Endothelial cell of umbilical vein (primary cell): ENCODE data around the gene CARD11. TPM values are rescaled to one million over a fixed set of nuclear protein-coding genes. Genes with fewer than 3 reads are reported as not detected.

Experiments used
- BruUV-seq: library from RNA; stranded (reverse); fragments of 400-500 nt; replicated peaks from 2 replicates; lab custom pipeline; 2021; lab: Mats Ljungman, UMichigan
- CTCF ChIA-PET: fragments of 300-600, 350-600 bp; sonication (Branson Sonifier 250); formaldehyde crosslinking; loops from one replicate; lab custom pipeline; 2021; ENCODE audit warnings: antibody characterized with exemption, inconsistent platforms; lab: Charles Lee
- POLR2A ChIA-PET: fragments of 300-600, 350-600 bp; sonication (Branson Sonifier 250); formaldehyde crosslinking; loops from one replicate; lab custom pipeline; 2021; ENCODE audit warnings: antibody characterized with exemption, inconsistent platforms; lab: Charles Lee
- DNase-seq: peaks from one replicate; pipeline ENCODE4 v3.0.0-alpha.2; 2011; ENCODE audit warnings: low read depth, low spot score
- FAIRE-seq: peaks from 2 replicates; lab custom pipeline; 2011; peaks lifted over from hg19 to GRCh38; lab: Jason Lieb, UNC
- H2AFZ ChIP-seq: 2 replicates; pipeline ENCODE4 v1.6.0; 2012; ENCODE audit warnings: low read depth, low read length, control low read depth, inconsistent platforms
- H3K27ac ChIP-seq: 2 replicates; pipeline ENCODE4 v1.5.1; 2011; ENCODE audit warnings: low read depth, mild to moderate bottlenecking, control low read depth, low read length, moderate library complexity; ENCODE audit not compliant: insufficient read depth
- H3K27me3 ChIP-seq, 2 experiments: 2 replicates each; pipeline versions ENCODE4 v1.6.0 to v1.6.1; 2011; ENCODE audit warnings: low read length in 2 of 2, mixed read lengths in 1 of 2; ENCODE audit not compliant: control insufficient read depth in 2 of 2, insufficient read depth in 2 of 2
- H3K36me3 ChIP-seq, 2 experiments: 2 replicates in 1 of 2; 3 replicates in 1 of 2; pipeline ENCODE4 v1.5.1; 2011; ENCODE audit warnings: low read length in 2 of 2, mild to moderate bottlenecking in 1 of 2, moderate library complexity in 1 of 2; ENCODE audit not compliant: control insufficient read depth in 2 of 2, insufficient read depth in 2 of 2; ENCODE audit errors: extremely low read depth in 1 of 2
- H3K4me1 ChIP-seq: 3 replicates; pipeline ENCODE4 v1.5.1; 2011; ENCODE audit warnings: mild to moderate bottlenecking, low read length; ENCODE audit not compliant: control insufficient read depth, insufficient read depth; ENCODE audit errors: extremely low read depth
- H3K4me2 ChIP-seq: 2 replicates; pipeline ENCODE4 v1.6.1; 2011; ENCODE audit warnings: low read length, control low read depth, mixed read lengths; ENCODE audit not compliant: insufficient read depth
- H3K4me3 ChIP-seq, 3 experiments: fragments of 200-600 bp in 1 of 3; sonication (generic), shearing (Covaris generic) in 1 of 3; replicated peaks in 1 of 3; 2 replicates each; pipeline ENCODE4 v1.5.1; 2011 to 2016; ENCODE audit warnings: control low read depth in 3 of 3, low read length in 3 of 3, mild to moderate bottlenecking in 2 of 3, inconsistent platforms in 1 of 3, low read depth in 1 of 3, moderate library complexity in 1 of 3; ENCODE audit not compliant: insufficient read depth in 1 of 3
- H3K79me2 ChIP-seq: 2 replicates; pipeline ENCODE4 v1.6.0; 2012; ENCODE audit warnings: low read length, inconsistent platforms; ENCODE audit not compliant: control insufficient read depth, insufficient read depth
- H3K9ac ChIP-seq: replicated peaks from 2 replicates; pipeline ENCODE3; 2011; ENCODE audit warnings: low read length, control low read depth; ENCODE audit not compliant: insufficient read depth; ENCODE audit errors: extremely low read depth
- H3K9me1 ChIP-seq: replicated peaks from 3 replicates; pipeline ENCODE4 v1.6.0; 2011; ENCODE audit warnings: mild to moderate bottlenecking, low read length; ENCODE audit not compliant: control insufficient read depth, insufficient read depth; ENCODE audit errors: extremely low read depth
- H3K9me3 ChIP-seq: replicated peaks from 2 replicates; pipeline ENCODE4 v1.5.1; 2012; ENCODE audit warnings: low read length, inconsistent platforms; ENCODE audit not compliant: control insufficient read depth, insufficient read depth
- H4K20me1 ChIP-seq: replicated peaks from 2 replicates; pipeline ENCODE3; 2011; ENCODE audit warnings: mild to moderate bottlenecking, low read length; ENCODE audit not compliant: control insufficient read depth, insufficient read depth; ENCODE audit errors: extremely low read depth
- MYC ChIP-seq: IDR thresholded peaks from one replicate; pipeline ENCODE4 v1.6.1; 2011; ENCODE audit warnings: mild to moderate bottlenecking, low read depth, low read length
- dilution Hi-C: fragments of 300-500 bp; cut with MboI; formaldehyde crosslinking; loops from one replicate; pipeline ENCODE4 v1.15.0; 2019; ENCODE audit warnings: low sequenced_read_pairs; ENCODE audit not compliant: extremely low pct_ligation_motif_present
- intact Hi-C: fragments of 100-400 bp; cut with micrococcal nuclease; formaldehyde crosslinking; loops from one replicate; pipeline ENCODE4 v1.10.0; 2022
- polyA plus RNA-seq, 4 experiments: library from polyadenylated mRNA; depleted of rRNA in 3 of 4; stranded (reverse) in 3 of 4; unstranded in 1 of 4; fragments of >200 nt; gene quantifications; 2 replicates each; pipeline versions ENCODE4 v1.2.1 to v1.2.3, GENCODE V29; 2011 to 2012; ENCODE audit warnings: missing spikeins in 1 of 4
- total RNA-seq: library from RNA; stranded (reverse); gene quantifications from 2 replicates; pipeline ENCODE4 v1.2.3, GENCODE V29; 2021

The CARD11 gene
- total and polyA plus RNA-seq, 2 donors (not counting 3 experiments of a cell fraction or from before 2014, with no cell fraction given), result 20.4 to 41.8 TPM

DNA sequence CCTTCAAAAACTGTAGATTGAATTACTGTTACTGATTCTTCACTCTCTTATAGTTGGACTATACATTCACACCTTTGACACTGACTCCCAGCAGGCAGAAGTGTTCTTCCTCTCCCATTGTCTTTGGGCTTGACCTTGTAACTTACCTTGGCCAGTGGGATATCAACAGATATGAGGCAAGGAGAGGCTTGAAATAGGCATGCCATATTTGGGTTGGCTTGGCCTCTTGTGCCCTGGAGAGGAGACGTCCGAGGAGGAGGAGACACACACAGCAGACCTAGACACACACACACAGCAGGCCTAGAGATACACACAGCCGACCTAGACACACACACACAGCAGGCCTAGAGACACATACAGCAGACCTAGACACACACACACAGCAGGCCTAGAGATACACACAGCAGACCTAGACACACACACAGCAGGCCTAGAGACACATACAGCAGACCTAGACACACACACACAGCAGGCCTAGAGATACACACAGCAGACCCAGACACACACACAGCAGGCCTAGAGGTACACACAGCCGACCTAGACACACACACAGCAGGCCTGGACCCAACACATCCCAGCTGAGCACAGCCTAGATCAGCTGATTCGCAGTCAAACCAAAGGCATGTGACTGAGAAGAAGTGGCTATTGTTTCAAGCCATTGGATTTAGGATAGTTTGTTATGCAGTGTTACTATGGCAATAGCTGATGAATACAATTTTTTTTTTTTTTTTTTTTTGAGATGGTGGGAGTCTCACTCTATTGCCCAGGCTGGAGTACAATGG is 187.1 kb downstream of the CARD11 start:
- dilution Hi-C loops, result no loop called here
- H3K9me1 ChIP-seq, result no peaks in the 10 kb centered on the region
- no peaks in the 10 kb centered on the region for H3K4me1 ChIP-seq
- H2AFZ ChIP-seq, result no peak overlapping the region
- no peaks in the 10 kb centered on the region for H3K79me2 ChIP-seq
- DNase-seq, result no peak
- no peak overlapping the region for H3K4me3 ChIP-seq
- BruUV-seq, result no TSS peak
- H3K9ac ChIP-seq, result no peak overlapping the region
- no peaks in the 10 kb centered on the region for H3K27me3 ChIP-seq
- H3K27ac ChIP-seq, result no peak overlapping the region
- ChIA-PET CTCF (no interaction called here), POLR2A (no interaction called here)
- TF ChIP-seq MYC, result no peak
- H3K36me3 ChIP-seq, result no peaks in the 10 kb centered on the region
- intact Hi-C loops, result no loop called here
- no peaks in the 10 kb centered on the region for H4K20me1 ChIP-seq
- no peaks in the 10 kb centered on the region for H3K9me3 ChIP-seq
- no peak overlapping the region for H3K4me2 ChIP-seq
- no peak for FAIRE-seq

Other genes with a start within 250 kb of the CARD11 start
- 56.0 and 63.0 TPM in 2 replicates for gene GNA12, start 199.6 kb downstream of the CARD11 start, total RNA-seq
- 75.1 and 95.5 TPM in 2 replicates for gene GNA12, start 199.6 kb downstream of the CARD11 start, polyA plus RNA-seq